HG02885 (cell line): ENCODE measurements around the gene CLDN9.

ENCODE experiments used
- ATAC-seq: cut with Tn5 transposase; IDR thresholded peaks from one replicate; pipeline ENCODE4 v1.9.1; 2021; ENCODE audit warnings: mild to moderate bottlenecking; ENCODE audit not compliant: unreplicated experiment, poor library complexity

CLDN9 gene

GRCh38 chr16:3015865-3016521 lies 3.3 kb downstream of the CLDN9 start:
- no peak for ATAC-seq

- ATAC-seq, result no peak
These were observed 4.6 kb downstream of the CLDN9 start for GRCh38 chr16:3017344-3017743.

DNA sequence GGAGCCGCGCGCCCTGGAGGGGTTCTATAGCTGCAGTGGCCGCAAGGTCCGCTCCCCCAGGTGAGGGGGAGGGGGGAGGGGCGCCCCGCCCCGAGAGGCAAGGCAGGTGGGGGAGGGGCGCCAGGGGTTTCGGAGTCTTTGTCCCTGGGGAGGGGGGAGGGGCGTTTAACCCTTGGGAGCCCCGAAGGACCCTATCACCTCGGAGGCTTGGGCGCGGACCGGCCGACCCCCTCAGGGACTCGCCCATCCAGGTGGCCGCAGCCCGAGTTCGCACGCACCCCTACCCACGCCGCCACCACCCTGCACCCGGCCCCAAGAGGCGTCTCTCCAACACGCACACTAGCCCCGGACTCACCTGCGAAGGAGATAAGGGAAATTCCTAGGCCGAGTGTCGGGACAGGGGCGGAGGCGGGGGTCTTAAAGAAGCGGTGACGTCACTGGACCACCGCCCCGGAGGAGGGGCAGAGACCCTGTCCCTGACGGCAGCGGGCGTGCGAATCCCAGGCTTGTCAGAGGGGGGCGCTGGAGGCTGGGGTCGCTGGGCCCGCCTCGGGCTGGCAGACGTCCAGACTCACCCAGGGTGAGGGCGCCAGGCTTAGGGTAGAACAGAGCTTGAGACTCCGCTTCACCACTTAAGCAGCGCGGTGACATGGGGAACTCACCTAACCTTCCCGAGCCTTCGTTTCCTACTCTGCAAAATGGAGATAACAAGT lies 5.2 kb downstream of the CLDN9 start, which contains the start of gene CLDN6:
CLDN6 (minus strand) TSS at position 390 of the 713 bp plus-strand sequence. CDS start 2,162 bp downstream, outside the sequence.
- no peak for ATAC-seq

- no peak for ATAC-seq
These were observed 7.0 kb downstream of the CLDN9 start for GRCh38 chr16:3019594-3020246.

GRCh38 chr16:3020247-3020603 lies 7.5 kb downstream of the CLDN9 start, which contains the start of gene TNFRSF12A:
TSS of gene TNFRSF12A (plus strand) at chr16:3020368. CDS start at chr16:3020398, 30 bp downstream.
- ATAC-seq, result no peak

DNA sequence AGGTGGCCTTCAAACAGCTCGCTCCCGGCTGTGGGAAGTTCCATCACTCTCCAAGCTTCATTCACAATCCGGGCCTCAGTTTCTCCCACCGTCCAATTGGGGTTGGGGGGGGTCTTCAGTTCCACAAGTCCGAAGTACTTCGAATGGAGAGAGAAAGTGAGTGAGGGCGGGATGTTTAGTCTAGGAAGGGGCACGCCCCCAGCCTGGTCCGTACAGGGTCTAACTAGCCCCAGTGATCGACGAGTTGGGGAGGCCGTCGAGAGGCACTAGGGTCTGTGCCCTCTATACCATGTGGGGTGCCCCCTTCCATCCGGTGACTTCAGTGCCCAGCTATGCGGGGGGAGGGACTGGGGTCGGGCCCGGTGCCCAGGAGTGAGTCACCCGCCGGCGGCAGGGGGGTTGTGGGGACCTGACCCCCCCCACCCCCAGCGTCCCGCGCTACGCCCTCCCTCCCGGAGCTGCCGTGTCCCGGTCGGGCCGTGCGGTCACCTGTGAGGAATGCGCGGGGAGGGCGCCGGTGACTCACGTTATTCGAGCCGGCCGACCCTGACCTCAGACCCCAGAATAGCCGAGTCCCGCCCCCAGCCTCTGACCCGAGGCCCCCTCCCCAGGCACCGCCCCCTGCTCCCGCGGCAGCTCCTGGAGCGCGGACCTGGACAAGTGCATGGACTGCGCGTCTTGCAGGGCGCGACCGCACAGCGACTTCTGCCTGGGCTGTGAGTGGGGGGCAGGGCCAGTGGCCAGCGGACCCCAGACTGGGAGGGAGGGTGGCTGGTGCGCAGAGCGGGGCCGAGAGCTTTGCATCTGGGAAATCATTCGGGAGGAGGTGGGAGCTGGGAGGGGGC lies 8.1 kb downstream of the CLDN9 start:
- no peak for ATAC-seq

DNA sequence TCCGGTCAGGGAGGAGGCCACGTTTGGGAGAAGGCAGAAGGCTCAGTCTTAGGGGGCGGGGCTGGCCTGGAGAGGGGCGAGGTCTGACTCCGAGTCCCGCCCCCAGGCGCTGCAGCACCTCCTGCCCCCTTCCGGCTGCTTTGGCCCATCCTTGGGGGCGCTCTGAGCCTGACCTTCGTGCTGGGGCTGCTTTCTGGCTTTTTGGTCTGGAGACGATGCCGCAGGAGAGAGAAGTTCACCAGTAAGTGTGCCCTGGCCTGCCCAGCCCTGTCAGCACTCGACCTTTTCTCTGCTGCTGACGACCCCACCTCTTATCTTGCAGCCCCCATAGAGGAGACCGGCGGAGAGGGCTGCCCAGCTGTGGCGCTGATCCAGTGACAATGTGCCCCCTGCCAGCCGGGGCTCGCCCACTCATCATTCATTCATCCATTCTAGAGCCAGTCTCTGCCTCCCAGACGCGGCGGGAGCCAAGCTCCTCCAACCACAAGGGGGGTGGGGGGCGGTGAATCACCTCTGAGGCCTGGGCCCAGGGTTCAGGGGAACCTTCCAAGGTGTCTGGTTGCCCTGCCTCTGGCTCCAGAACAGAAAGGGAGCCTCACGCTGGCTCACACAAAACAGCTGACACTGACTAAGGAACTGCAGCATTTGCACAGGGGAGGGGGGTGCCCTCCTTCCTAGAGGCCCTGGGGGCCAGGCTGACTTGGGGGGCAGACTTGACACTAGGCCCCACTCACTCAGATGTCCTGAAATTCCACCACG lies 8.9 kb downstream of the CLDN9 start:
- no peak for ATAC-seq

GRCh38 chr16:3022208-3022683 lies 9.5 kb downstream of the CLDN9 start:
- ATAC-seq, result no peak

DNA sequence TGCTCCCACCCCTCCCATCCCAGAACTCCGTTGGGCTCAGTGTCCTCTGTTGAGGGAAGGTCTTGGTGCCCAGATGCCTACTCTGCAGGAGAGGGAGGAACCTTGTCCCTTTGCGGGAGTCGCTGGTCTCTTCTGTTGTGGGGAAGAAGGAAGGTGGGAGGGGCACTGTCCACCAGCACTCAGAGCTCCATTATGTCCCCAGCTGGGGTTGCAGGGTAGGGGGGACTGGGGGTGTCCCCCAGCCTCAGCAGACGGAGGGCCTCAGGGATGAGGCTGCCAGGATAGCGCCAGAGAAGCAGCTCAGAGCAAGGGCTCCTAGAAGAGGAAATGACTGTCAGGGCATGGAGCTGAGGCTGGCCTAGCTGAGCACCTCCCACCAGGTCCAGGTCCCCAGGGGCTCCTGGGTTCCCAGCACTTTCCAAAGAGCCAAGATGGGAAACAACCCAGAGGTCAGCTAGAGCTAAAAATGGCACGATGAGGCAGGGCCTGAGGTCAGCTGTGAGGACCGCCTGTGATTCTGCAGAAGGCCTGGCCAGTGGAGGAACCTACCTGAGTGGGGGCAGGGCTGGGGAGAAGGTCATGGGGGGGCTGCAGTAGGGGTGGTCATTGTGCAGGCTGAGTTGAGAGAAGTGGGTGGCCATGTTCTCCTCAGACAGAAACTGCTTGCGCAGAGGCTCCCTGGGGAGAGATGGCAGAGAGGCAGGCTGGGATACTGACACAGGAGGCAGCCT lies 10.1 kb downstream of the CLDN9 start:
- no peak for ATAC-seq

GRCh38 chr16:3023415-3023668 lies 10.6 kb downstream of the CLDN9 start:
- no peak for ATAC-seq

DNA sequence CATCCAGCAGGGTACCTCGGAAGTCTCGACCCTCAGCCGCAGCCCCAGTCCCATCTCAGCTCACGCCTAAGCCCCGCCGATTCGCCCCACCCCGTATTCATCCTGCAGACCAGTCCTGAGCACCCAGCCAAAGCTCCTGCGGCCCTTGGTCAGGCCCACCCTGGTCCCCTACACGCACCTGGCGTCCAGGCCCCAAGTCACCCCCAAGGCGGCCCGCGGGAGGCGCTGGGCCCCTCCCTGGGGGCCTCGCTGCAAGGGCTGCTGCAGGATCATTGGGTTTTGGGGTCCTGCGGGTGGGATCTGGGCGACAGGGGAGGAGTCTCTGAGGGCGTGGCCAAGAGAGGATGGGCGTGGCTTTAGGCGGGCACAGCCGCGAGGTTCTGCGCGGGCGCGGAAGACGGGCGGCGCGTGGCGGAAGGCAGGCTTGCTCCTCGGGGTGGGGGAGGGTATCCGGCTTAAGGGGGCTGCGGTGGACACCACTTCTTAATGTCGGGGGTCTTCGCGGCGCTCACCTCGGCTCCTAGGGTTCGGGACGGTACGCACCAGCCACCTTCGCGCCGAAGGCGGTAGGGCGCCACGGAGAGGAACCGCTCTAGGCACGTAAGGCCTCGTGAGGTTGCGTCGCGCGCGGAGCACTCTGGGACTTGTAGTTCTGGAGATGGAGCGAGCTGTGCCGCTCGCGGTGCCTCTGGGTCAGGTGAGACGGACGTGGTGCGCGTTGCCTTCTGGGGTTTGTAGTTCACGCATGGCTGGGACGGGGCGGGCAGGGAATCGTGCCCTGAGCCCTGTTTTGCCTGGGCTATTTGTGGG lies 11.2 kb downstream of the CLDN9 start, which contains the start of the genes HCFC1R1 and THOC6:
HCFC1R1 (minus strand) TSS at position 274 of the 810 bp plus-strand sequence; CDS start at position 273, 1 bp downstream.
THOC6 (plus strand) TSS at position 367 of the 810 bp plus-strand sequence; CDS start at position 659, 292 bp downstream.
- peak; percentile 80 for ATAC-seq

GRCh38 chr16:3025032-3026002 lies 12.6 kb downstream of the CLDN9 start:
- no peak for ATAC-seq

DNA sequence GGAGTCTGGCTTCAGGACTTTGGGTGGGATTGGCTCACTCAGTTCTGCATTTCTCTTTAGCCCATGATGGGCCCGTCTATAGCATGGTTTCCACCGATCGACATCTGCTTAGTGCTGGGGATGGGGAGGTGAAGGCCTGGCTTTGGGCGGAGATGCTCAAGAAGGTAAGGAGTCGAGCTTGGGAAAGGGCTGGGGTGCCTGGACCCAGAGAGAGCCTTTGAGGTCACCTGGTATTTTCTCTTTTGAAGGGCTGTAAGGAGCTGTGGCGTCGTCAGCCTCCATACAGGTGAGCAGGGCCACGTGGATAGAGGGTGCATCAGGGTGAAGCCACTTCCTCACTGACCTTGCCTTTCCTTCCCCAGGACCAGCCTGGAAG lies 13.3 kb downstream of the CLDN9 start:
- no peak for ATAC-seq

DNA sequence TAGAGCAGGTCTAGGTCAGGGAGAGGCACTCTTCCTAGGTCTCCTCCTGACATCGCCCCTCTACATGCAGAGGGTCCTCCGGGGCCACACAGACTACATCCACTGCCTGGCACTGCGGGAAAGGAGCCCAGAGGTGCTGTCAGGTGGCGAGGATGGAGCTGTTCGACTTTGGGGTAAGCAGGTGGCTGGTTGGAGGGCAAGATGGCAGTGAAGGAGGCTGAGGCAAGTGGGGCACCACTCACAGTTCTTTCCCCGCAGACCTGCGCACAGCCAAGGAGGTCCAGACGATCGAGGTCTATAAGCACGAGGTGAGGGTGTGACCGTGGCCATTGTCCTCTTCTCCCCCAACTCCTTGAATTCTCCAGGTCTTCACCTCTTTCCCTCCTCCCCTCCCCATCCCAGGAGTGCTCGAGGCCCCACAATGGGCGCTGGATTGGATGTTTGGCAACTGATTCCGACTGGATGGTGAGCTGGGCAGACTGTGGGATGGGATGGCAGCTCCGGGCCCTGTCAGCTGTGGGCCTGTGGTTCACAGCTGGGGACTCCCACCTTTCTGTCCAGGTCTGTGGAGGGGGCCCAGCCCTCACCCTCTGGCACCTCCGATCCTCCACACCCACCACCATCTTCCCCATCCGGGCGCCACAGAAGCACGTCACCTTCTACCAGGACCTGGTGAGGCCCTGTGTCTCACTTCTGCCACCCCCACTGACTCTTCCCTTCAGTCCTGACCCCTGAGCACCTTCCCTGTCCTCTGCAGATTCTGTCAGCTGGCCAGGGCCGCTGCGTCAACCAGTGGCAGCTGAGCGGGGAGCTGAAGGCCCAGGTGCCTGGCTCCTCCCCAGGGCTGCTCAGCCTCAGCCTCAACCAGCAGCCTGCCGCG lies 14.1 kb downstream of the CLDN9 start:
- ATAC-seq, result no peak

GRCh38 chr16:3027489-3027795 lies 14.7 kb downstream of the CLDN9 start:
- ATAC-seq, result no peak

GRCh38 chr16:3027983-3028715 lies 15.4 kb downstream of the CLDN9 start:
- ATAC-seq, result peak; percentile 37
